Adipocyte (in vitro differentiated cells): ENCODE data around the gene CTSL.
"Not testable (repeated sequence)": the region's sequence is repeated elsewhere in the genome, so short reads cannot be mapped to it uniquely, and the experiment has no call there.

ENCODE experiments used
- DNase-seq: peaks from one replicate; pipeline ENCODE4 v3.0.0-alpha.2; 2015; ENCODE audit warnings: low read depth
- H3K27me3 ChIP-seq: replicated peaks from 2 replicates; pipeline ENCODE4 v1.7.0; 2013; ENCODE audit warnings: mild to moderate bottlenecking, low read length, moderate library complexity; ENCODE audit not compliant: control insufficient read depth, insufficient read depth
- H3K36me3 ChIP-seq: 2 replicates; pipeline ENCODE4 v1.7.0; 2013; ENCODE audit warnings: low read length, mild to moderate bottlenecking, moderate library complexity; ENCODE audit not compliant: control insufficient read depth, insufficient read depth, severe bottlenecking
- H3K4me1 ChIP-seq: 2 replicates; pipeline ENCODE4 v1.7.0; 2013; ENCODE audit warnings: mild to moderate bottlenecking, low read length, moderate library complexity; ENCODE audit not compliant: control insufficient read depth, insufficient read depth
- H3K4me3 ChIP-seq: 2 replicates; pipeline ENCODE4 v1.7.0; 2013; ENCODE audit warnings: mild to moderate bottlenecking, low read length, moderate library complexity
- H3K9ac ChIP-seq: 2 replicates; pipeline ENCODE4 v1.7.0; 2013; ENCODE audit warnings: mild to moderate bottlenecking, low read length, moderate library complexity
- H3K9me3 ChIP-seq: 2 replicates; pipeline ENCODE4 v1.7.0; 2013; ENCODE audit warnings: mild to moderate bottlenecking, low read length, moderate library complexity; ENCODE audit not compliant: control insufficient read depth

CTSL gene

GRCh38 chr9:87746186-87746585 lies 20.3 kb downstream of the CTSL start:
- Histone ChIP-seq H3K9ac (no peak overlapping the region), H3K4me1 (no peaks in the 10 kb centered on the region), H3K4me3 (no peak overlapping the region), H3K36me3 (no peaks in the 10 kb centered on the region), H3K9me3 (peaks cover 9% of the 10 kb centered on the region), H3K27me3 (no peaks in the 10 kb centered on the region)
- DNase-seq: no peak

DNA sequence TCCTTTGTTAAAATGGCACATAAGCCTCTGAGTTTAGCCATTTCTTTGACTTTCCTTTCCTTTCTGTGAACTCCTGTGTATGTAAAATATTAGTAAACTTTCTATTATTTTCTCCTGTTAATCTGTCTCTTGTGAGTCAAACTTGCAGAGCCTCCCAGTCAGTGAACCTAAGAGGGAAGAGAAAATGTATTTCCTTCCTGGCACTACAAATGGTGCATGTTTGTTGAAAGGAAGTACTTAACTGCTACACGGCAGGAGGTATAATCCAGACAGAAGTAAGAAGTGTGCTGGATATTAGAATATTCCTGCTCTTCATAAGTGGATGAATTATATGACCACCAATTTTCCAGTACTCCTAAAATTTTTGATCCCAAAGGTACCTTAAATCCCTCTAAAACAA lies 23.0 kb downstream of the CTSL start:
- no peak for DNase-seq
- Histone ChIP-seq H3K9ac (no peak overlapping the region), H3K4me1 (no peaks in the 10 kb centered on the region), H3K4me3 (no peak overlapping the region), H3K9me3 (peaks cover 10% of the 10 kb centered on the region), H3K27me3 (no peaks in the 10 kb centered on the region), H3K36me3 (no peaks in the 10 kb centered on the region)

DNA sequence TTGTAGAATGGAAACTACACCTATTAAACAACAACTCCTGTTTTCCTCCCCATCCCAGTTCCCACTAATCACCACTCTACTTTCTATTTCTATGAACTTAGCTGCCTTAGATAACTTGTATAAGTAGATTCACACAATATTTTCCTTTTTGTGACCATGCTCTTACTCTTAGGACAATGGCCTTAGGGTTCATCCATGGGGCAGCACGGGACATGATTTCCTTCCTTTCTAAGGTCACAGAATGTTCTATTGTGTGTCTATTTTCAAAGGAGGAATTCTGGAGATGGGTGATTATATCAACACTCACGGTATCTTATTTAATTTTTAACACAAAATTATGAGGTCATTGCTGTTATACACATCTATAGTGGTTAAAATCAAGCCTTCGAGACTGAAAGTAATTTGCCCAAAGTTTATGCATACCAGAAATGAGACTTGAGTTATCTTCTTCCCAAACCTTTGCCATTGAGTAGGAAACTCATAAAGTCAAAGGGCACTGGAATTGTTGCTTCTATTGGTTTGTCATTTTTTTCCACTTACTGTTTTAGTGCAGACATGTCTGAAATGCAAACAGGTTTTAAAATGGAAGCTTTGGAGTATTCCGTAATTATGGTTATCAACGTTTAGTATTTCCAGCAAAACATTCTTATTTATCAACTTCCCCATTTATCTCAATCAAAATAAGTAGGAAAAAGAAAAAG lies 23.6 kb downstream of the CTSL start:
- H3K4me1 ChIP-seq: no peaks in the 10 kb centered on the region
- no peak overlapping the region for H3K4me3 ChIP-seq
- H3K9ac ChIP-seq: no peak overlapping the region
- no peaks in the 10 kb centered on the region for H3K27me3 ChIP-seq
- H3K36me3 ChIP-seq: no peaks in the 10 kb centered on the region
- H3K9me3 ChIP-seq: peaks cover 10% of the 10 kb centered on the region
- no peak for DNase-seq

DNA sequence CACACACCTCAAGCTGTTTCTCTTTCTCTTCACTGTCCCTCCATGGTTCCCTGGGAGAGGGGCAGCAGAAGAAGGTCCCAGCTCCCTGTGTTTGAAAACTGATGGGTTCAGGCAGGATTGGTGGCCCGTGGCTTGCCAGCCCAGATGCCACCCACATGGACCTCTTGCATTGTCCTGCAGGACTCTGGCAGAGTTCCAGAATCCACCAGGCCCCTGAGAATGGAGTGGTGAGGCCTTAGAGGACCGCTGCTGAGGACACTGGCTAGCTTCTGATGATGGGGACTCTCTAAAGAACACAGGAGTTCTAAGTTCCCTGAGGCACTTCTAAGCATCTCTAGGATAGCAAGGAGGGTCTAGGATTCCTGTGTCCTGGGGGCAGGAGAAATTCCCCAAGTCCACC lies 24.8 kb downstream of the CTSL start:
- H3K9ac ChIP-seq: no peak overlapping the region
- no peak for DNase-seq
- no peak overlapping the region for H3K4me3 ChIP-seq
- H3K36me3 ChIP-seq: no peaks in the 10 kb centered on the region
- H3K27me3 ChIP-seq: no peaks in the 10 kb centered on the region
- H3K9me3 ChIP-seq: peaks cover 10% of the 10 kb centered on the region
- H3K4me1 ChIP-seq: no peaks in the 10 kb centered on the region

DNA sequence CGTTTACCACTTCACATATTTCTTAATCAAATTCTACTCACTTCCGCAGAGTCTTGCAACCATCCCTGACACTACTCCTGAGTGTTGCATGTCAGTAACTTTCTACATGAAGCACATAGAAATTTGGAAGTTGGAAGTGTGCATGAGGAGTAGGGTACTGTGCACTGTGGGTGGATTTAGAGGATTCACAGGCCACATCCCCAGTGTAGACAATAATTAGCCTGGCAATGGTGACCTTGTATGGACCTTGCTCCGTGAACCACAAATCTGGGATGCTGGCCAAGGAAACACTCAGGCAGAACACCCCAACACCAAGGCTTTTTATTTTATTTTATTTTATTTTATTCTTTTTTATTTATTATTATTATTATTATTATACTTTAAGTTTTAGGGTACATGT lies 25.5 kb downstream of the CTSL start:
- no peak for DNase-seq
- Histone ChIP-seq H3K4me3 (no peak overlapping the region), H3K9ac (no peak overlapping the region), H3K4me1 (no peaks in the 10 kb centered on the region), H3K9me3 (peaks cover 10% of the 10 kb centered on the region), H3K36me3 (no peaks in the 10 kb centered on the region), H3K27me3 (no peaks in the 10 kb centered on the region)

DNA sequence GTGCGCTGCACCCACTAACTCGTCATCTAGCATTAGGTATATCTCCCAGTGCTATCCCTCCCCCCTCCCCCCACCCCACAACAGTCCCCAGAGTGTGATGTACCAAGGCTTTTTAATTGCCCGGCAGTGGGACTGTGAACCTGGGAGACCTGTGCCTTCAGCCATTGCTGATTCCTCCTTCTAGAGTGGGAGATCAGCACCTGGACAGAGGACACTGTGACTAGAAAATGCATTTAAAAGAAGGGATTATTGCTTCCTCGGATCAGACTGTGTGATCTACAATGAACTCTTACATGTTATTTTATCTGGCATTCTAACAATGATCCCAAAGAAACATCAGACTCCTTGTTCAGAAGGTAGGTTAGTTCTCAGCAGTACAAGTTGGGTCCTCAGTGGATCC lies 25.9 kb downstream of the CTSL start:
- H3K9me3 ChIP-seq: peaks cover 10% of the 10 kb centered on the region
- DNase-seq: no peak
- H3K27me3 ChIP-seq: no peaks in the 10 kb centered on the region
- H3K36me3 ChIP-seq: no peaks in the 10 kb centered on the region
- no peak overlapping the region for H3K9ac ChIP-seq
- no peaks in the 10 kb centered on the region for H3K4me1 ChIP-seq
- no peak overlapping the region for H3K4me3 ChIP-seq

DNA sequence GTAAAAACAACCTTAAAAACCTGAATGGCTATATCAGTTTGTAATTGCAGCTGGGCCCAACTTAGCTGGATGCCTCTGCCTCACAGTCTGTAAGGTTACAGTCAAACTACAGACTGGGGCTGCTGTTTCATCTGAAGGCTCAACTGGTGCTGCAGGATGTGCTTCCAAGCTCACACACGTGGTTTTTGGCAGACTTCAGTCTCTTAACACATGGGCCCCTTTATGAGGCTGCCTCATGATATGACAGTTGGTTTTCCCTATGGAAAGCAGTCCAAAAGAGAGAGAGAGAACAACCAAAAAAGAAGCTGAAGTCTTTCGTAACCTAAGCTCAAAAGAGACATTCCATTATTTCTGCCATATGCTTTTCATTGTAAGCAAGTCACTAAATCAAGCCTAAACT lies 27.4 kb downstream of the CTSL start:
- DNase-seq: no peak
- H3K36me3 ChIP-seq: no peaks in the 10 kb centered on the region
- H3K4me1 ChIP-seq: no peaks in the 10 kb centered on the region
- no peak overlapping the region for H3K4me3 ChIP-seq
- no peaks in the 10 kb centered on the region for H3K27me3 ChIP-seq
- H3K9ac ChIP-seq: no peak overlapping the region
- H3K9me3 ChIP-seq: peaks cover 10% of the 10 kb centered on the region

- not testable (repeated sequence) for H3K27me3 ChIP-seq, H3K4me1 ChIP-seq, H3K9me3 ChIP-seq, H3K9ac ChIP-seq, H3K36me3 ChIP-seq, H3K4me3 ChIP-seq, DNase-seq
Measured at GRCh38 chr9:87758330-87758729, 32.4 kb downstream of the CTSL start.

DNA sequence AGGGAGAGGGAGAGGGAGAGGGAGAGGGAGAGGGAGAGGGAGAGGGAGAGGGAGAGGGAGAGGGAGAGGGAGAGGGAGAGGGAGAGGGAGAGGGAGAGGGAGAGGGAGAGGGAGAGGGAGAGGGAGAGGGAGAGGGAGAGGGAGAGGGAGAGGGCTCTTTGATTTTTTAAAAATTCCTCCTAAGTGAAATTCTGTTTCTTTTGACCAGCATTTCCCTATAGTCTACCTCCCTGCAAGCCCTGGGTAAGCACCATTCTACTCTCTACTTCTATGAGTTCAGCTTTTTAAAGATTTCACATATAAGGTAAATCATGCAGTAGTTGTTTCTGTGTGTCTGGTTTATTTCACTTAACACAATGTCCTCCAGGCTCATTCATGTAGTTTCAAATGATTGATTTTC lies 34.1 kb downstream of the CTSL start:
- H3K36me3 ChIP-seq: not testable (repeated sequence)

DNA sequence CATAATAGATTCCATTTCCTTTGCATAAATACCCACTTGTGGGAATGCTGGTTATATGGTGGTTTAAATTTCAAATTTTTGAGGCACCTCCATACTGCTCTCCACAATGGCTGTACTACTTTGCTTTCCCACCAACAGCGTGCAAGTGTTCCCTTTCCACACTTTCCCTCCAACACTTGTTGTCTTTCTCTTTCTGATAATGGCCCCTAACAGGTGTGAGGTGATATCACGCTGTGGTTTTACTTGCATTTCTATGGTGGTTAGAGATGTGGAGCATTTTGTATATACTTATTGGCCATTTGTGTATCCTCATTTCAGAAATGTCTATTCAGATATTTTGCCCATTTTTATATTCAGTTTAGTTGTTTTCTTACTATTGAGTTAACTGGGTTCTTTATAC lies 34.6 kb downstream of the CTSL start:
- DNase-seq: no peak
- Histone ChIP-seq H3K4me3 (no peak overlapping the region), H3K9ac (no peak overlapping the region), H3K27me3 (no peaks in the 10 kb centered on the region), H3K4me1 (no peaks in the 10 kb centered on the region), H3K36me3 (no peaks in the 10 kb centered on the region), H3K9me3 (no peaks in the 10 kb centered on the region)

More for the DNA sequence above, 34.1 kb downstream of the CTSL start:
- H3K4me1 ChIP-seq, H3K4me3 ChIP-seq, H3K27me3 ChIP-seq, DNase-seq, H3K9me3 ChIP-seq, H3K9ac ChIP-seq: not testable (repeated sequence)

GRCh38 chr9:87763286-87763685 lies 37.4 kb downstream of the CTSL start:
- no peak for DNase-seq
- H3K4me1 ChIP-seq: no peaks in the 10 kb centered on the region
- no peak overlapping the region for H3K4me3 ChIP-seq

DNA sequence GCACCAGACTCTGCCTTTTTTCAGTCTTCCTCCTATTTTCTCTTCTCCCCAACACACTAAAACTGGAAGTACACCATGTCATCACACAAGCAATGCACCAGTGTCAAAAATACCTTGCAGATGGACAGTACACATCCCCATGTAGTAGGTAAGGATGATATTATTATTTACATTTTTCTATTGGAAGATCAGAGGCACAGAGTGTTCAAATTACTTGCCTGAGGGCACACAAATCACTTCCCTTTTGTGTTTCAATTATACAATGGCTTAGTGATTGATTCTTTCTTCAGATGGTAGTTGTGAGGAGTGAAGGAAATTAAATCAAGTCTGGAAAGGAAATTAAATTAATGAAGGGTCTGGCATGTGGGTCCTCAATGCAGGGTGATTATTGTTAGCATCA lies 39.6 kb downstream of the CTSL start:
- Histone ChIP-seq H3K9ac (no peak overlapping the region), H3K4me3 (no peak overlapping the region), H3K27me3 (no peaks in the 10 kb centered on the region), H3K9me3 (no peaks in the 10 kb centered on the region), H3K36me3 (no peaks in the 10 kb centered on the region), H3K4me1 (no peaks in the 10 kb centered on the region)
- no peak for DNase-seq

More at GRCh38 chr9:87763286-87763685, 37.4 kb downstream of the CTSL start:
- Histone ChIP-seq H3K36me3 (no peaks in the 10 kb centered on the region), H3K9ac (no peak overlapping the region), H3K9me3 (no peaks in the 10 kb centered on the region), H3K27me3 (no peaks in the 10 kb centered on the region)
